Transverse colon (tissue), 4 donors: ENCODE measurements around the gene CCR1.

Experiments
- POLR2A ChIP-seq: fragments of 450-650 bp; IDR thresholded peaks from one replicate; pipeline ENCODE4 v1.6.1; 2016; ENCODE audit warnings: antibody characterized with exemption, mild to moderate bottlenecking, moderate library complexity
- POLR2AphosphoS5 ChIP-seq, 3 donors: sonication (generic); formaldehyde crosslinking; IDR thresholded peaks; one replicate each; pipeline ENCODE4 v1.6.1; 2016; ENCODE audit warnings: antibody characterized with exemption in 3 of 3
- TF ChIP-seq, protein P1 (sequence below), 5 experiments: fragments of 200-600 bp in 3 of 5; fragments of 450-650 bp in 2 of 5; sonication (generic) in 3 of 5; IDR thresholded peaks; 1 replicate in 2 of 5; 2 replicates in 3 of 5; pipeline ENCODE4 v1.5.1; 2016 to 2017; ENCODE audit warnings: antibody characterized with exemption in 5 of 5, inconsistent platforms in 3 of 5, mild to moderate bottlenecking in 2 of 5, moderate library complexity in 1 of 5

DNA sequence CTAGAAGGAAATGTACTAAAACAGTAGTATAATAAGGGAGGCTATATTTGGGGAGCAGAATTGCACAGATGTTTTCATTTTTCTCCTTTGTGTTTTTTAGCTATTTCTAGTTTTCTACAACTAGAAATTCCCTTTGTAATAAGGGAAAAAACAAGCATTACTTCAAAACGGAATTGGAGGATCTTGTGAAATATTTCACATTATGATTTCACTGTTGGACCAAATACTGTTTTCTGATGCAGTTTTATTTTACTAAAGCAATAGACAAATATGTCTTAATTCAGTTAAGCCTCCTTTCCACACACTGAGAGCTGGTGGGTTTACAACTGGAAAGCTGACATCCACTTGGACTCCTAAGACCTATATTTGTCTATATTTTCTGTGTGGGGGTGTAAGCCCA lies 7.3 kb downstream of the CCR1 start:
- TF ChIP-seq POLR2AphosphoS5 (IDR thresholded peaks at IDR 0.05) = no peak
- TF ChIP-seq, protein P1, sequence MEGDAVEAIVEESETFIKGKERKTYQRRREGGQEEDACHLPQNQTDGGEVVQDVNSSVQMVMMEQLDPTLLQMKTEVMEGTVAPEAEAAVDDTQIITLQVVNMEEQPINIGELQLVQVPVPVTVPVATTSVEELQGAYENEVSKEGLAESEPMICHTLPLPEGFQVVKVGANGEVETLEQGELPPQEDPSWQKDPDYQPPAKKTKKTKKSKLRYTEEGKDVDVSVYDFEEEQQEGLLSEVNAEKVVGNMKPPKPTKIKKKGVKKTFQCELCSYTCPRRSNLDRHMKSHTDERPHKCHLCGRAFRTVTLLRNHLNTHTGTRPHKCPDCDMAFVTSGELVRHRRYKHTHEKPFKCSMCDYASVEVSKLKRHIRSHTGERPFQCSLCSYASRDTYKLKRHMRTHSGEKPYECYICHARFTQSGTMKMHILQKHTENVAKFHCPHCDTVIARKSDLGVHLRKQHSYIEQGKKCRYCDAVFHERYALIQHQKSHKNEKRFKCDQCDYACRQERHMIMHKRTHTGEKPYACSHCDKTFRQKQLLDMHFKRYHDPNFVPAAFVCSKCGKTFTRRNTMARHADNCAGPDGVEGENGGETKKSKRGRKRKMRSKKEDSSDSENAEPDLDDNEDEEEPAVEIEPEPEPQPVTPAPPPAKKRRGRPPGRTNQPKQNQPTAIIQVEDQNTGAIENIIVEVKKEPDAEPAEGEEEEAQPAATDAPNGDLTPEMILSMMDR (IDR thresholded peaks at IDR 0.05) = no peak
- no peak for TF ChIP-seq POLR2A
